SK-N-MC (cell line): ENCODE measurements around the gene KRTAP29-1.

Source experiments
- EZH2 ChIP-seq: fragments of 200-600 bp; sonication (generic); IDR thresholded peaks from one replicate; pipeline ENCODE4 v1.6.1; 2017; ENCODE audit warnings: antibody characterized with exemption
- FOXP2 ChIP-seq: optimal IDR thresholded peaks from 2 replicates; pipeline ENCODE3; 2011; ENCODE audit warnings: mild to moderate bottlenecking, moderate library complexity; ENCODE audit not compliant: insufficient read depth; ENCODE audit errors: extremely low read length, control extremely low read depth
- POLR2AphosphoS5 ChIP-seq: IDR thresholded peaks from 2 replicates; pipeline ENCODE4 v1.6.1; 2012; ENCODE audit warnings: mild to moderate bottlenecking, low read depth, low read length, borderline replicate concordance

DNA sequence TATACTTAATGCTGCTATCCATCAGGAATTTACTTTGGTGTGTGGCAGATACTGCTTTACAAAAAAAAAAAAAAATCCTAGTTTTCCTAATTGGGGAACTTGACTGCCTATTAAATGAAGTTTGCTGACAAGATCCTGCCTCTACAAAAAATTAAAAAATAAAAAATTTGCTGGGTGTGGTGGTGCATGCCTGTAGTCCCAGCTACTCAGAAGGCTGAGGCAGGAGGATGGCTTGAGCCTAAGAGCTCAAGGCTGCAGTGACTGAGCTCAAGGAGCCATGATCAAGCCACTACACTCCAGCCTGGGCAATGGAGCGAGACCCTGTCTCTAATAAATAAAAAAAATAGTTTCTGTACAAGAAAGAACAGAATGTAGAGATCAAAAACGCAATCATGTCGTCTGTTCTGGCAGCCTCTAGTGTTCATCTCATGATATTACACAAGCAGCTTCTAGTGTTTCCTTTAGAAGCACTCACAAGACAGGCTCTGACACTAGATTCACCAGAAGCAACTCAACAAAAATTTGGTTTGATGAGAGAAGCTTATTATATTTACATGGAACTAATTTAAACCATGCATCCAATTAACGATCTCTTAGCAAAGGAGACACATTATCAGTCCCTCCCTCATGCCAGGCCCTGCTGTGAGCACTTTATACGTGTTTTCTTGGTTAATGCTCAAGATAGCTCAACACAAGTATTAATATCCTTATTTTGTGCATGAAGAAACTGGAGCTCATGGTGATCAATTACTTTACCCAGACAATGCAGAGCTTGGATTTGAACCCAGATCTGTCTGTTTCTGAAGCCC lies 19.6 kb upstream of the KRTAP29-1 start:
- TF ChIP-seq POLR2AphosphoS5 (no peak), EZH2 (no peak), FOXP2 (no peak)
